KMS-11 (cell line): Measurements from ENCODE around the gene SPRED2.

Experiments used
- H2AFZ ChIP-seq: fragments of 200-600 bp; sonication (generic); 2 replicates; pipeline ENCODE4 v1.6.1; 2016; ENCODE audit warnings: antibody characterized with exemption, mixed run types, low read depth
- H3K27ac ChIP-seq: fragments of 200-600 bp; sonication (generic); 2 replicates; pipeline ENCODE4 v1.6.1; 2016; ENCODE audit warnings: mild to moderate bottlenecking, mixed run types
- H3K27me3 ChIP-seq: fragments of 200-600 bp; sonication (generic); 2 replicates; pipeline ENCODE4 v1.6.1; 2017; ENCODE audit warnings: mild to moderate bottlenecking, low read depth, mixed run types, moderate library complexity; ENCODE audit not compliant: insufficient read depth
- H3K36me3 ChIP-seq: fragments of 200-600 bp; sonication (generic); 2 replicates; pipeline ENCODE4 v1.6.1; 2017; ENCODE audit warnings: mild to moderate bottlenecking, mixed run types; ENCODE audit not compliant: insufficient read depth
- H3K4me1 ChIP-seq: fragments of 200-600 bp; sonication (generic); 2 replicates; pipeline ENCODE4 v1.6.1; 2016; ENCODE audit warnings: mild to moderate bottlenecking, low read depth, mixed run types; ENCODE audit not compliant: poor library complexity, severe bottlenecking
- H3K4me2 ChIP-seq: fragments of 200-600 bp; sonication (generic); 2 replicates; pipeline ENCODE4 v1.7.0; 2016; ENCODE audit warnings: mild to moderate bottlenecking, mixed run types
- H3K4me3 ChIP-seq: fragments of 200-600 bp; sonication (generic); IDR thresholded peaks from 2 replicates; pipeline ENCODE4 v1.6.1; 2017; ENCODE audit warnings: low read depth, low read length, mixed read lengths; ENCODE audit not compliant: insufficient read depth
- H3K79me2 ChIP-seq: fragments of 200-600 bp; sonication (generic); 2 replicates; pipeline ENCODE4 v1.6.1; 2016; ENCODE audit warnings: low read depth, mixed run types; ENCODE audit not compliant: insufficient read depth
- H3K9ac ChIP-seq: fragments of 200-600 bp; sonication (generic); 2 replicates; pipeline ENCODE4 v1.6.1; 2016; ENCODE audit warnings: mild to moderate bottlenecking, mixed run types
- H4K20me1 ChIP-seq: fragments of 200-600 bp; sonication (generic); 2 replicates; pipeline ENCODE4 v1.6.1; 2016; ENCODE audit warnings: mild to moderate bottlenecking, mixed run types; ENCODE audit not compliant: insufficient read depth
- TF ChIP-seq, protein P1 (sequence below): fragments of 200-600 bp; sonication (generic); conservative IDR thresholded peaks from 2 replicates; pipeline ENCODE4 v1.6.1; 2017; ENCODE audit warnings: low read depth, mild to moderate bottlenecking, antibody characterized with exemption, low read length, moderate library complexity, mixed read lengths

SPRED2 gene

GRCh38 chr2:65424391-65424790 lies 8.0 kb downstream of the SPRED2 start:
- Histone ChIP-seq H4K20me1 (peaks cover 20% of the 10 kb centered on the region), H3K4me2 (no peak overlapping the region)

GRCh38 chr2:65421432-65421748 lies 11.0 kb downstream of the SPRED2 start:
- no peak overlapping the region for H3K9ac ChIP-seq
- peaks cover 63% of the 10 kb centered on the region for H3K4me1 ChIP-seq

More at GRCh38 chr2:65424391-65424790, 8.0 kb downstream of the SPRED2 start:
- TF ChIP-seq, protein P1, sequence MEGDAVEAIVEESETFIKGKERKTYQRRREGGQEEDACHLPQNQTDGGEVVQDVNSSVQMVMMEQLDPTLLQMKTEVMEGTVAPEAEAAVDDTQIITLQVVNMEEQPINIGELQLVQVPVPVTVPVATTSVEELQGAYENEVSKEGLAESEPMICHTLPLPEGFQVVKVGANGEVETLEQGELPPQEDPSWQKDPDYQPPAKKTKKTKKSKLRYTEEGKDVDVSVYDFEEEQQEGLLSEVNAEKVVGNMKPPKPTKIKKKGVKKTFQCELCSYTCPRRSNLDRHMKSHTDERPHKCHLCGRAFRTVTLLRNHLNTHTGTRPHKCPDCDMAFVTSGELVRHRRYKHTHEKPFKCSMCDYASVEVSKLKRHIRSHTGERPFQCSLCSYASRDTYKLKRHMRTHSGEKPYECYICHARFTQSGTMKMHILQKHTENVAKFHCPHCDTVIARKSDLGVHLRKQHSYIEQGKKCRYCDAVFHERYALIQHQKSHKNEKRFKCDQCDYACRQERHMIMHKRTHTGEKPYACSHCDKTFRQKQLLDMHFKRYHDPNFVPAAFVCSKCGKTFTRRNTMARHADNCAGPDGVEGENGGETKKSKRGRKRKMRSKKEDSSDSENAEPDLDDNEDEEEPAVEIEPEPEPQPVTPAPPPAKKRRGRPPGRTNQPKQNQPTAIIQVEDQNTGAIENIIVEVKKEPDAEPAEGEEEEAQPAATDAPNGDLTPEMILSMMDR = no peak
- Histone ChIP-seq H3K27me3 (no peaks in the 10 kb centered on the region), H3K36me3 (no peaks in the 10 kb centered on the region), H2AFZ (no peak overlapping the region), H3K27ac (no peak overlapping the region), H3K9ac (no peak overlapping the region), H3K79me2 (peaks cover 99% of the 10 kb centered on the region), H3K4me3 (no peak overlapping the region), H3K4me1 (peaks cover 57% of the 10 kb centered on the region)

GRCh38 chr2:65420712-65421431 lies 11.5 kb downstream of the SPRED2 start:
- no peak overlapping the region for H3K9ac ChIP-seq
- no peaks in the 10 kb centered on the region for H3K36me3 ChIP-seq
- peaks cover 60% of the 10 kb centered on the region for H3K4me1 ChIP-seq
- no peak overlapping the region for H2AFZ ChIP-seq
- H4K20me1 ChIP-seq = peaks cover 21% of the 10 kb centered on the region; the same call in 1 of the 2 replicates
- no peak overlapping the region for H3K27ac ChIP-seq
- TF ChIP-seq, protein P1 = no peak
- peaks cover 95% of the 10 kb centered on the region for H3K79me2 ChIP-seq
- H3K4me3 ChIP-seq = no peak overlapping the region
- H3K4me2 ChIP-seq = no peak overlapping the region
- no peaks in the 10 kb centered on the region for H3K27me3 ChIP-seq

More at GRCh38 chr2:65421432-65421748, 11.0 kb downstream of the SPRED2 start:
- H3K4me3 ChIP-seq = no peak overlapping the region
- H3K27me3 ChIP-seq = no peaks in the 10 kb centered on the region
- no peak overlapping the region for H2AFZ ChIP-seq
- TF ChIP-seq, protein P1 = no peak
- H3K4me2 ChIP-seq = no peak overlapping the region
- no peaks in the 10 kb centered on the region for H3K36me3 ChIP-seq
- H3K27ac ChIP-seq = no peak overlapping the region
- H4K20me1 ChIP-seq = peaks cover 23% of the 10 kb centered on the region
- peaks cover 95% of the 10 kb centered on the region for H3K79me2 ChIP-seq

- Histone ChIP-seq H3K79me2 (peaks cover 95% of the 10 kb centered on the region), H3K4me1 (peaks cover 61% of the 10 kb centered on the region), H3K27me3 (no peaks in the 10 kb centered on the region), H3K4me2 (peak overlapping the region; percentile 1; the same call in 1 of the 2 replicates), H4K20me1 (peaks cover 13% of the 10 kb centered on the region), H3K9ac (no peak overlapping the region), H2AFZ (no peak overlapping the region), H3K27ac (no peak overlapping the region), H3K4me3 (no peak overlapping the region), H3K36me3 (no peaks in the 10 kb centered on the region)
- TF ChIP-seq, protein P1 = no peak
Measured at GRCh38 chr2:65417509-65418085, 14.8 kb downstream of the SPRED2 start.
